HepG2 (cell line): ENCODE data around the gene ACCSL. TPM values are rescaled to one million over a fixed set of nuclear protein-coding genes. Genes with fewer than 3 reads are reported as not detected.

ENCODE experiments used
- ATAC-seq: fragments of 200-7000 bp; cut with Tn5 transposase; 3 replicates; pipeline ENCODE4 v1.9.1; 2020; ENCODE audit warnings: mild to moderate bottlenecking, moderate library complexity
- BruUV-seq: library from RNA; stranded (reverse); fragments of 400-500 nt; replicated peaks from 2 replicates; lab custom pipeline; 2021; lab: Mats Ljungman, UMichigan
- CTCF ChIA-PET: fragments of 300-600 bp; formaldehyde crosslinking; extraction: SDS; loops from one replicate; lab custom pipeline; 2021; ENCODE audit warnings: low total read pairs, inconsistent platforms, low intra/inter-chr PET ratio; lab: Yijun Ruan, JAX
- POLR2A ChIA-PET: fragments of 350-600 bp; sonication (Branson Sonifier 250); formaldehyde crosslinking; loops from one replicate; lab custom pipeline; 2020; ENCODE audit warnings: antibody characterized with exemption, inconsistent platforms; lab: Yijun Ruan, JAX
- DNase-seq: peaks from one replicate; pipeline ENCODE4 v3.0.0-alpha.2; 2015; ENCODE audit warnings: low spot score
- FAIRE-seq: peaks from 3 replicates; lab custom pipeline; 2011; peaks lifted over from hg19 to GRCh38; lab: Jason Lieb, UNC
- H2AFZ ChIP-seq: one replicate; pipeline ENCODE4 v1.6.1; 2011; ENCODE audit warnings: low read length, inconsistent platforms
- H3K27ac ChIP-seq: fragments of 300-600 bp; 3 replicates; pipeline ENCODE4 v1.8.0; 2011; ENCODE audit warnings: mixed run types, mild to moderate bottlenecking, mixed read lengths, low read length, inconsistent platforms; ENCODE audit not compliant: insufficient read depth; ENCODE audit errors: extremely low read length
- H3K27me3 ChIP-seq, 2 experiments: fragments of 200-600 bp in 1 of 2; 2 replicates in 1 of 2; 3 replicates in 1 of 2; pipeline versions ENCODE4 v1.6.0 to v1.8.0; 2011; ENCODE audit warnings: low read length in 2 of 2, mild to moderate bottlenecking in 2 of 2, moderate library complexity in 2 of 2, inconsistent platforms in 1 of 2; ENCODE audit not compliant: insufficient read depth in 2 of 2, control insufficient read depth in 1 of 2
- H3K36me3 ChIP-seq, 2 experiments: fragments of 200-600 bp in 1 of 2; replicated peaks in 1 of 2; 2 replicates in 1 of 2; 3 replicates in 1 of 2; pipeline versions ENCODE4 v1.5.1 to v1.8.0; 2011; ENCODE audit warnings: low read length in 2 of 2, inconsistent platforms in 1 of 2; ENCODE audit not compliant: insufficient read depth in 2 of 2, control insufficient read depth in 1 of 2
- H3K4me1 ChIP-seq: 2 replicates; pipeline ENCODE4 v1.5.1; 2012; ENCODE audit warnings: low read length, inconsistent platforms; ENCODE audit not compliant: insufficient read depth
- H3K4me2 ChIP-seq: 2 replicates; pipeline ENCODE4 v1.6.0; 2011; ENCODE audit warnings: low read depth, low read length, inconsistent platforms
- H3K4me3 ChIP-seq, 3 experiments: fragments of 200-600 bp in 1 of 3; sonication (generic), shearing (Covaris generic) in 1 of 3; replicated peaks in 1 of 3; 2 replicates each; pipeline ENCODE4 v1.5.1; 2011 to 2016; ENCODE audit warnings: low read length in 3 of 3, inconsistent platforms in 2 of 3, low read depth in 2 of 3, mild to moderate bottlenecking in 2 of 3, control low read depth in 1 of 3, mixed read lengths in 1 of 3; ENCODE audit not compliant: insufficient read depth in 1 of 3
- H3K79me2 ChIP-seq: one replicate; pipeline ENCODE4 v1.6.1; 2011; ENCODE audit warnings: low read length, inconsistent platforms; ENCODE audit not compliant: insufficient read depth
- H3K9ac ChIP-seq: 2 replicates; pipeline ENCODE4 v1.6.0; 2011; ENCODE audit warnings: mild to moderate bottlenecking, low read depth, low read length, inconsistent platforms; ENCODE audit not compliant: insufficient read depth
- H3K9me3 ChIP-seq: 2 replicates; pipeline ENCODE4 v1.5.1; 2012; ENCODE audit warnings: mild to moderate bottlenecking, low read length
- H4K20me1 ChIP-seq: 2 replicates; pipeline ENCODE4 v1.6.0; 2011; ENCODE audit warnings: inconsistent platforms, mild to moderate bottlenecking, low read length, moderate library complexity; ENCODE audit not compliant: insufficient read depth
- ARHGAP35 ChIP-seq: sonication (generic); formaldehyde crosslinking; IDR thresholded peaks from 2 replicates; pipeline ENCODE4 v1.9.0; 2022; ENCODE audit warnings: mild to moderate bottlenecking, inconsistent platforms, moderate library complexity, missing genetic modification reagents, borderline replicate concordance
- CHD4 ChIP-seq: fragments of 200-600 bp; sonication (generic); IDR thresholded peaks from 2 replicates; pipeline ENCODE4 v1.7.0; 2017; ENCODE audit warnings: mild to moderate bottlenecking, low read length, borderline replicate concordance
- EZH2 ChIP-seq: conservative IDR thresholded peaks from 2 replicates; pipeline ENCODE4 v1.6.1; 2012; ENCODE audit warnings: mild to moderate bottlenecking, low read depth, low read length, moderate library complexity
- GATAD1 ChIP-seq: IDR thresholded peaks from 2 replicates; pipeline ENCODE4 v1.6.1; 2016; ENCODE audit warnings: missing genetic modification reagents, missing compliant biosample characterization
- GFI1 ChIP-seq: sonication (generic); formaldehyde crosslinking; IDR thresholded peaks from 2 replicates; pipeline ENCODE4 v1.5.0; 2020; ENCODE audit warnings: missing genetic modification reagents, mild to moderate bottlenecking, borderline replicate concordance
- HNRNPH1 ChIP-seq: fragments of 200-400 bp; formaldehyde crosslinking; optimal IDR thresholded peaks from 2 replicates; pipeline ENCODE3; 2017; ENCODE audit warnings: mild to moderate bottlenecking, low read depth, low read length
- JUNB ChIP-seq: sonication (generic); formaldehyde crosslinking; IDR thresholded peaks from 2 replicates; pipeline ENCODE4 v1.8.0; 2022; ENCODE audit warnings: missing genetic modification reagents, mild to moderate bottlenecking, borderline replicate concordance
- MTA1 ChIP-seq: sonication (generic); formaldehyde crosslinking; IDR thresholded peaks from 2 replicates; pipeline ENCODE4 v1.4.0; 2020; ENCODE audit warnings: missing genetic modification reagents, mild to moderate bottlenecking, borderline replicate concordance
- NCOA1 ChIP-seq: sonication (generic); formaldehyde crosslinking; IDR thresholded peaks from 2 replicates; pipeline ENCODE4 v1.9.0; 2021; ENCODE audit warnings: missing genetic modification reagents
- PLRG1 ChIP-seq: fragments of 450-650 bp; conservative IDR thresholded peaks from 2 replicates; pipeline ENCODE4 v1.6.1; 2016
- SRSF4 ChIP-seq: fragments of 200-400 bp; formaldehyde crosslinking; IDR thresholded peaks from one replicate; pipeline ENCODE4 v1.6.1; 2018; ENCODE audit warnings: mild to moderate bottlenecking, low read depth, low read length, moderate library complexity; ENCODE audit not compliant: poor library complexity, severe bottlenecking
- TCF7 ChIP-seq: sonication (generic); IDR thresholded peaks from 2 replicates; pipeline ENCODE4 v1.6.1; 2016; ENCODE audit warnings: antibody characterized with exemption, low read depth
- ZNF296 ChIP-seq: sonication (generic); formaldehyde crosslinking; conservative IDR thresholded peaks from 2 replicates; pipeline ENCODE4 v1.5.0; 2020; ENCODE audit warnings: mild to moderate bottlenecking, missing genetic modification reagents
- WGBS: methylation state at CpG from one replicate; pipeline ENCODE4 v1.1.6; 2017; ENCODE audit warnings: low lambda C conversion rate; 5-methylcytosine and 5-hydroxymethylcytosine counted together
- in situ Hi-C: cut with HindIII; loops from 2 replicates; pipeline ENCODE4 v1.10.0; 2017; ENCODE audit warnings: low pct_unique_long_range_greater_than_20kb; ENCODE audit not compliant: extremely low pct_ligation_motif_present
- intact Hi-C: fragments of 100-400 bp; cut with micrococcal nuclease; formaldehyde crosslinking; loops from one replicate; pipeline ENCODE4 v1.10.0; 2022; ENCODE audit not compliant: unreplicated experiment
- polyA plus RNA-seq, 8 experiments: library from polyadenylated mRNA; depleted of rRNA in 3 of 8; stranded (reverse) in 7 of 8; unstranded in 1 of 8; fragments of >200 nt; fragmentation: Illumina TruSeq in 4 of 8; extraction: Trizol in 4 of 8; gene quantifications; 2 replicates each; pipeline versions ENCODE4 v1.2.1 to v1.2.3, GENCODE V29; 2011 to 2016; ENCODE audit warnings: low read depth in 4 of 8, missing spikeins in 1 of 8, mixed read lengths in 1 of 8; ENCODE audit not compliant: insufficient read depth in 1 of 8
- total RNA-seq, 5 experiments: library from RNA; depleted of rRNA; stranded (reverse); fragments of >200 nt; fragmentation: Illumina TruSeq; extraction: Trizol; gene quantifications; 2 replicates each; pipeline ENCODE4 v1.2.3, GENCODE V29; 2016; ENCODE audit warnings: low read depth in 1 of 5
- TF ChIP-seq, protein P1 (sequence below): sonication (generic); formaldehyde crosslinking; IDR thresholded peaks from 2 replicates; pipeline ENCODE4 v1.8.0; 2022; ENCODE audit warnings: mild to moderate bottlenecking, missing genetic modification reagents; ENCODE audit not compliant: insufficient replicate concordance
- TF ChIP-seq, protein P2 (sequence below): sonication (generic); formaldehyde crosslinking; IDR thresholded peaks from 2 replicates; pipeline ENCODE4 v1.5.1; 2020; ENCODE audit warnings: missing genetic modification reagents, mild to moderate bottlenecking, borderline replicate concordance
- TF ChIP-seq, protein P3 (sequence below): sonication (generic); formaldehyde crosslinking; IDR thresholded peaks from 2 replicates; pipeline ENCODE4 v1.8.0; 2022; ENCODE audit warnings: low read depth, missing genetic modification reagents
- TF ChIP-seq, protein P4 (sequence below): sonication (generic); formaldehyde crosslinking; IDR thresholded peaks from 2 replicates; pipeline ENCODE4 v1.8.1; 2023; ENCODE audit warnings: mild to moderate bottlenecking, missing genetic modification reagents, borderline replicate concordance

The ACCSL gene
- total and polyA plus RNA-seq, 2 of the 13 experiments (the other 11 are each of a cell fraction or from before 2014, with no cell fraction given) = not detected

DNA sequence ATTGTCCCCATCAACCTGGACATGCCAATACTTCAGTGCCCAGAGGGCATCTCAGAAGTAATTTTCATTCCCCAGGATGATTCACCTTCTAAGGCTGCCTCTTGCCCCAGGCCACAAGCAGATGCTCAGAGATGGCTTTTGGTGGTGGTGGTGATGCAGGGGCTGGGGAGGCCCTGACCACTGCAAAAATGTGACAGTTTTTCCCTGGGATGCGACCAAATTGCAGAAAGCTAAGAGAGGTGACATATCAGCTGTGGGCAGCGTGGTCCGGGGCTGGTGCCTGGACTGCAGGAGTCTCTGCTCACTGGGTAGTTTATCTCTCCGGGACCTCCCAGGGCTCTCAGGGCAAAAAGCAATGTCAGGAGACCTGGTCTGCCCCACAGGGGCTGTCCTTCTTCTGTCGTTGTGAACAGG is 39.7 kb upstream of the ACCSL start:
- in situ Hi-C loops = no loop called here
- no TSS peak for BruUV-seq

DNA sequence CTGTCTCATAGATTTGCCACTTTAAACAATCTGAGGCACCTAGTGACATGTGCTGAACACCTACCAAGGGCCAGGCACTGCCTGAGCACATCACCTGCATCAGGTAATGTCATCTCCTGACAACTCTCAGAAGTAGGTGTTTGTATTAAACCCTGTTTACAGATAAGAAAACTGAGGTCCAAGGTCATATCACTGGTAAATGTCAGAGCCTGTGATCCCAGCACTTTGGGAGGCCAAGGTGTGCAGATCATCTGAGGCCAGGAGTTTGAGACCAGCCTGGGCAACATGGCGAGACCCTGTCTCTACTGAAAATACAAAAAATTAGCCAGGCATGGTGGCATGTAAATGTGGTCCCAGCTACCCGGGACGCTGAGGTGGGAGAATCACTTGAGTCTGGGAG is 39.1 kb upstream of the ACCSL start:
- FAIRE-seq (no peak), ATAC-seq (no peak), DNase-seq (no peak)
- Histone ChIP-seq H3K4me2 (no peak overlapping the region), H3K9ac (no peak overlapping the region), H2AFZ (no peak overlapping the region), H3K79me2 (no peaks in the 10 kb centered on the region), H3K36me3 (no peaks in the 10 kb centered on the region), H3K27ac (no peak overlapping the region), H3K4me3 (no peak overlapping the region), H3K4me1 (no peaks in the 10 kb centered on the region), H4K20me1 (no peaks in the 10 kb centered on the region), H3K9me3 (no peaks in the 10 kb centered on the region), H3K27me3 (peaks cover 0 to 27% of the 10 kb centered on the region in 2 experiments; a peak in 3 of 5 replicates)
- intact Hi-C loops = no loop called here
- CTCF ChIA-PET = no interaction called here
- in situ Hi-C loops = no loop called here
- WGBS = 12% methylated on average over 3 of the region's 3 CpGs
- no TSS peak for BruUV-seq
- POLR2A ChIA-PET = no interaction called here
- TF ChIP-seq TCF7 = no peak
- TF ChIP-seq NCOA1 (CRISPR knock-in tag) = no peak
- TF ChIP-seq ZNF296 (CRISPR knock-in tag) = no peak
- TF ChIP-seq, protein P1, sequence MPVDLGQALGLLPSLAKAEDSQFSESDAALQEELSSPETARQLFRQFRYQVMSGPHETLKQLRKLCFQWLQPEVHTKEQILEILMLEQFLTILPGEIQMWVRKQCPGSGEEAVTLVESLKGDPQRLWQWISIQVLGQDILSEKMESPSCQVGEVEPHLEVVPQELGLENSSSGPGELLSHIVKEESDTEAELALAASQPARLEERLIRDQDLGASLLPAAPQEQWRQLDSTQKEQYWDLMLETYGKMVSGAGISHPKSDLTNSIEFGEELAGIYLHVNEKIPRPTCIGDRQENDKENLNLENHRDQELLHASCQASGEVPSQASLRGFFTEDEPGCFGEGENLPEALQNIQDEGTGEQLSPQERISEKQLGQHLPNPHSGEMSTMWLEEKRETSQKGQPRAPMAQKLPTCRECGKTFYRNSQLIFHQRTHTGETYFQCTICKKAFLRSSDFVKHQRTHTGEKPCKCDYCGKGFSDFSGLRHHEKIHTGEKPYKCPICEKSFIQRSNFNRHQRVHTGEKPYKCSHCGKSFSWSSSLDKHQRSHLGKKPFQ = no peak
- no peak for TF ChIP-seq GATAD1
- no peak for TF ChIP-seq SRSF4
- TF ChIP-seq PLRG1 = no peak
- TF ChIP-seq CHD4 = no peak
- TF ChIP-seq, protein P2, sequence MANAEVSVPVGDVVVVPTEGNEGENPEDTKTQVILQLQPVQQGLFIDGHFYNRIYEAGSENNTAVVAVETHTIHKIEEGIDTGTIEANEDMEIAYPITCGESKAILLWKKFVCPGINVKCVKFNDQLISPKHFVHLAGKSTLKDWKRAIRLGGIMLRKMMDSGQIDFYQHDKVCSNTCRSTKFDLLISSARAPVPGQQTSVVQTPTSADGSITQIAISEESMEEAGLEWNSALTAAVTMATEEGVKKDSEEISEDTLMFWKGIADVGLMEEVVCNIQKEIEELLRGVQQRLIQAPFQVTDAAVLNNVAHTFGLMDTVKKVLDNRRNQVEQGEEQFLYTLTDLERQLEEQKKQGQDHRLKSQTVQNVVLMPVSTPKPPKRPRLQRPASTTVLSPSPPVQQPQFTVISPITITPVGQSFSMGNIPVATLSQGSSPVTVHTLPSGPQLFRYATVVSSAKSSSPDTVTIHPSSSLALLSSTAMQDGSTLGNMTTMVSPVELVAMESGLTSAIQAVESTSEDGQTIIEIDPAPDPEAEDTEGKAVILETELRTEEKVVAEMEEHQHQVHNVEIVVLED (CRISPR knock-in tag) = no peak
- no peak for TF ChIP-seq HNRNPH1
- TF ChIP-seq, protein P3, sequence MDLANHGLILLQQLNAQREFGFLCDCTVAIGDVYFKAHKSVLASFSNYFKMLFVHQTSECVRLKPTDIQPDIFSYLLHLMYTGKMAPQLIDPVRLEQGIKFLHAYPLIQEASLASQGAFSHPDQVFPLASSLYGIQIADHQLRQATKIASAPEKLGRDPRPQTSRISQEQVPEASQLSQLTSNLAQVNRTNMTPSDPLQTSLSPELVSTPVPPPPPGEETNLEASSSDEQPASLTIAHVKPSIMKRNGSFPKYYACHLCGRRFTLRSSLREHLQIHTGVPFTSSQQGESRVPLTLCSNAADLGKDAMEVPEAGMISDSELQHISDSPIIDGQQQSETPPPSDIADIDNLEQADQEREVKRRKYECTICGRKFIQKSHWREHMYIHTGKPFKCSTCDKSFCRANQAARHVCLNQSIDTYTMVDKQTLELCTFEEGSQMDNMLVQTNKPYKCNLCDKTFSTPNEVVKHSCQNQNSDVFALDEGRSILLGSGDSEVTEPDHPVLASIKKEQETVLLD (CRISPR knock-in tag) = no peak
- no peak for TF ChIP-seq JUNB (CRISPR knock-in tag)

More for the DNA sequence above, 39.7 kb upstream of the ACCSL start:
- no peak for FAIRE-seq
- Histone ChIP-seq H3K27me3 (peaks cover 0 to 27% of the 10 kb centered on the region in 2 experiments; a peak in 3 of 5 replicates), H3K36me3 (no peaks in the 10 kb centered on the region), H4K20me1 (no peaks in the 10 kb centered on the region), H3K27ac (no peak overlapping the region), H3K4me2 (no peak overlapping the region), H2AFZ (no peak overlapping the region), H3K9me3 (no peaks in the 10 kb centered on the region), H3K79me2 (no peaks in the 10 kb centered on the region), H3K9ac (no peak overlapping the region), H3K4me1 (no peaks in the 10 kb centered on the region), H3K4me3 (no peak overlapping the region)
- CTCF ChIA-PET = no interaction called here
- POLR2A ChIA-PET = no interaction called here
- ATAC-seq = no peak
- intact Hi-C loops = no loop called here
- WGBS = 0% methylated on average over 1 of the region's 5 CpGs
- no peak for DNase-seq
- TF ChIP-seq MTA1 (CRISPR knock-in tag) (no peak), ARHGAP35 (no peak), EZH2 (no peak), GFI1 (CRISPR knock-in tag) (no peak)
- TF ChIP-seq, protein P4, sequence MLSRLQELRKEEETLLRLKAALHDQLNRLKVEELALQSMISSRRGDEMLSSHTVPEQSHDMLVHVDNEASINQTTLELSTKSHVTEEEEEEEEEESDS = no peak
